ENCODE results near the gene DCST2.
"Not testable (repeated sequence)": the region's sequence is repeated elsewhere in the genome, so short reads cannot be mapped to it uniquely, and the experiment has no call there.

DCST2 gene

GRCh38 chr1:154987326-154987725, 46.3 kb downstream of the DCST2 start:
- no peak for TF ChIP-seq CTCF (IDR thresholded peaks at IDR 0.05; ENCODE audit: control insufficient read depth, insufficient read depth, low read depth, low read length, missing control alignments)
- no peak overlapping the region for H3K4me3 ChIP-seq (ENCODE audit: control insufficient read depth, low read depth, low read length)
- DNase-seq (ENCODE audit: low read depth), result no peak

- H3K4me3 ChIP-seq (ENCODE audit: control insufficient read depth, low read depth, low read length); DNase-seq (ENCODE audit: low read depth): not testable (repeated sequence)
These were observed 46.8 kb downstream of the DCST2 start for GRCh38 chr1:154986736-154987135.

DNA sequence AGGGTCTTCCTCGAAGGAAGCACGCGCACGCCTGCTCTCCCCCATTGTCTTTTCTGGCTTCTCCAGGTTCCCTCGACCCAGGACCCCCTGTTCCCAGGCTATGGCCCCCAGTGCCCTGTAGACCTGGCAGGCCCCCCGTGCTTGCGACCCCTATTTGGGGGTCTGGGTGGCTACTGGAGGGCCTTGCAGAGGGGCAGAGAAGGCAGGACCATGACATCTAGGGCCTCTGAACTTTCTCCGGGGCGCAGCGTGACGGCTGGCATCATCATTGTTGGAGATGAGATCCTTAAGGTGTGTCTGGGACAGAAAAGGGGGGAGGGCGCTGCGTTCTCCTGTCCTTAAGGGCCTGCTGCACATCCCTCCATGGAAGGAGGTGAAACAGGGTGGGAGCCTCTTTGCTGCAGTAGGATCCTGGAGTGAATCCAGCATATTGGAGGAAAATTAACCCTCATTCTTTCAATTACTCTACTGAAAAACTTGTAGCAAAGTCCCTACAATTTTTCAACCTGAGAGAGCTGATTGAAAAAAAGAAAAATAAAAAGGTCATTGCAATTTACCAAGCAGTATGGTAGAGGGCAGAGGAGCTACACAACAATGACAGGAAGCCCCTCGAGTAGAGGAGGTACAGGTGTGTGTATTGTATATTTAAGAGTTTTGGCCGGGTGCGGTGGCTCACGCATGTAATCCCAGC, 49.7 kb downstream of the DCST2 start:
- DNase-seq (ENCODE audit: low read depth), result no peak
- peak overlapping the region; percentile 79 for H3K4me3 ChIP-seq (ENCODE audit: control insufficient read depth, low read depth, low read length)
- TF ChIP-seq CTCF (IDR thresholded peaks at IDR 0.05; ENCODE audit: control insufficient read depth, insufficient read depth, low read depth, low read length, missing control alignments), result no peak

- DNase-seq (ENCODE audit: low read depth), result peak; percentile 99
- no peak for TF ChIP-seq CTCF (IDR thresholded peaks at IDR 0.05; ENCODE audit: control insufficient read depth, insufficient read depth, low read depth, low read length, missing control alignments)
- peak within 1 kb of the TSS; percentile 79 for H3K4me3 ChIP-seq (ENCODE audit: control insufficient read depth, low read depth, low read length)
These were observed 50.5 kb downstream of the DCST2 start, which contains the start of gene FLAD1 for GRCh38 chr1:154982897-154983648. Gene FLAD1, plus strand, starts transcription at chr1:154983344. Its CDS starts 351 bp downstream, at chr1:154983695.

DNA sequence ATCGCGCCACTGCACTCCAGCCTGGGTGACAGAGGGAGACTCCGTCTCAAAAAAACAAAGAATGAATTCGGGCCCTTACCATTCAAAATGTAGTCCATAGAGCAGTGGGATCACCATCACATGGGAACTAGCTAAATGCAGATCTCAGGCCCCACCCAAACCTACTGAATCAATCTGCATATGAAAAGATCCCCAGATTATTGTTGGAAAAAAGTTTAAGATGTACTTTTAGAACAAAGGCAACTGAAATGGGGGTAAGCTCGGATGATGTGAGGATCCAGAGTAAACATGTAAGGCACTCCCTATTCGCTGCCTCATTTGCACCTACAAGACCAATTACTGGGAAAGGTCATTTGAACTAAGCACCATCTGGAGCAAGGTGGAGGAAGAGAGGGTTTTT, 51.2 kb downstream of the DCST2 start:
- no peak for DNase-seq (ENCODE audit: low read depth)
- no peak overlapping the region for H3K4me3 ChIP-seq (ENCODE audit: control insufficient read depth, low read depth, low read length)
- TF ChIP-seq CTCF (IDR thresholded peaks at IDR 0.05; ENCODE audit: control insufficient read depth, insufficient read depth, low read depth, low read length, missing control alignments), result no peak

- no peak for TF ChIP-seq CTCF (IDR thresholded peaks at IDR 0.05; ENCODE audit: control insufficient read depth, insufficient read depth, low read depth, low read length, missing control alignments)
These were observed 55.2 kb downstream of the DCST2 start for GRCh38 chr1:154978360-154978759.

DNA sequence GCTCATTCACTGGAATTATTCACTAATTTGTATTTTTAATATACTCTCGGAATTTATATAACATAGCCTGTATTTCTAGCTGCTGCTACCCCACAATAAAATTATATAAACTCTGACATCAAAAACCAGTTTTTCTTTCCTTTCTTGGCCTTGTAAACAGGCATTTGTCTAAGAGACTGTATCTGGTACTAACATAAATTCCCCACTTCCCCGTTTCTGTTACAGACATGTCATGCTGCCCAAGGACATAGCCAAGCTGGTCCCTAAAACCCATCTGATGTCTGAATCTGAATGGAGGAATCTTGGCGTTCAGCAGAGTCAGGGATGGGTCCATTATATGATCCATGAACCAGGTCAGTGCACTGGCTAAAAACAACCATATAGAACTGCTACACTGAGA, 55.8 kb downstream of the DCST2 start:
- not testable (repeated sequence) for DNase-seq (ENCODE audit: low read depth); H3K4me3 ChIP-seq (ENCODE audit: control insufficient read depth, low read depth, low read length)

More at GRCh38 chr1:154978360-154978759, 55.2 kb downstream of the DCST2 start:
- no peak for DNase-seq (ENCODE audit: low read depth)
- no peak overlapping the region for H3K4me3 ChIP-seq (ENCODE audit: control insufficient read depth, low read depth, low read length)
